Measurements from ENCODE around the gene PDIA2.
"Not testable (repeated sequence)": the region's sequence is repeated elsewhere in the genome, so short reads cannot be mapped to it uniquely, and the experiment has no call there.

PDIA2 gene

DNA sequence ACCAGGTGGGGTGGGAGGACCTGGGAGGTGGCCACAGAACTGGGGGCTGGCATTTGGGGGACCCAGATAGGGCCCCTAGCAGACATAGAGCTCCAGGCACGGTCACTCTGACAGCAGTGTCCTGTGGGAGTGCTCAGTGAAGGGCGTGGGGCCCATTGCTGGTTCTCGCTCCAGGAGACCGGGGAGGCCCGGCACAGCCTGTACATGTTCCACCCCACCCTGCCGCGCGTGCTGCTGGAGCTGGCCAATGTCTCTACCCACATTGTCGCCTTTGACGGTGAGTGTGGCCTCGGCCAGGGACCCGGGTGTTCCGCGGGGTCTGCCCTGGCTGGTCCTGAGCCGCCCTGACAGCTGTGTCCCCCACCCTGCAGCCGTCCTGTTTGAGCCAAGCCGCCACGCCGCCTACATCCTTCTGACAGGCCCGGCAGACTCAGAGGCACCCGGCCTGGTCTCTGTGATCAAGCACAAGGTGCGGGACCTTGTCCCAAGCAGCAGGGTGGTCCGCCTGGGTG, 18.5 kb upstream of the PDIA2 start:
- DNase-seq (ENCODE audit: low spot score), result no peak

- DNase-seq (ENCODE audit: low spot score), result no peak
Observed at GRCh38 chr16:265002-265529, 17.9 kb upstream of the PDIA2 start.

GRCh38 chr16:265711-266110, 17.3 kb upstream of the PDIA2 start:
- DNase-seq (ENCODE audit: low spot score), result no peak

GRCh38 chr16:266258-267164, 16.5 kb upstream of the PDIA2 start:
- DNase-seq (ENCODE audit: low spot score), result no peak

DNA sequence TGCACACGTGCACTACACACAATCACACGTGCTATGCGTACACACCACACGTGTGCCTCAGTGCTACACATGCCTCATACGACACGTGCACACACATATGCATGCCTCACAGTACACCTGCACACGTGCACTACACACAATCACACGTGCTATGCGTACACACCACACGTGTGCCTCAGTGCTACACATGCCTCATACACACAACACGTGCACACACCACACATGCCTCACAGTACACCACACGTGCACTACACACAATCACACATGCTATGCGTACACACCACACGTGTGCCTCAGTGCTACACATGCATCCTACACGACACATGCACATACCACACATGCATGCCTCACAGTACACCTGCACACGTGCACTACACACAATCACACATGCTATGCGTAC, 15.4 kb upstream of the PDIA2 start:
- not testable (repeated sequence) for DNase-seq (ENCODE audit: low spot score)

DNA sequence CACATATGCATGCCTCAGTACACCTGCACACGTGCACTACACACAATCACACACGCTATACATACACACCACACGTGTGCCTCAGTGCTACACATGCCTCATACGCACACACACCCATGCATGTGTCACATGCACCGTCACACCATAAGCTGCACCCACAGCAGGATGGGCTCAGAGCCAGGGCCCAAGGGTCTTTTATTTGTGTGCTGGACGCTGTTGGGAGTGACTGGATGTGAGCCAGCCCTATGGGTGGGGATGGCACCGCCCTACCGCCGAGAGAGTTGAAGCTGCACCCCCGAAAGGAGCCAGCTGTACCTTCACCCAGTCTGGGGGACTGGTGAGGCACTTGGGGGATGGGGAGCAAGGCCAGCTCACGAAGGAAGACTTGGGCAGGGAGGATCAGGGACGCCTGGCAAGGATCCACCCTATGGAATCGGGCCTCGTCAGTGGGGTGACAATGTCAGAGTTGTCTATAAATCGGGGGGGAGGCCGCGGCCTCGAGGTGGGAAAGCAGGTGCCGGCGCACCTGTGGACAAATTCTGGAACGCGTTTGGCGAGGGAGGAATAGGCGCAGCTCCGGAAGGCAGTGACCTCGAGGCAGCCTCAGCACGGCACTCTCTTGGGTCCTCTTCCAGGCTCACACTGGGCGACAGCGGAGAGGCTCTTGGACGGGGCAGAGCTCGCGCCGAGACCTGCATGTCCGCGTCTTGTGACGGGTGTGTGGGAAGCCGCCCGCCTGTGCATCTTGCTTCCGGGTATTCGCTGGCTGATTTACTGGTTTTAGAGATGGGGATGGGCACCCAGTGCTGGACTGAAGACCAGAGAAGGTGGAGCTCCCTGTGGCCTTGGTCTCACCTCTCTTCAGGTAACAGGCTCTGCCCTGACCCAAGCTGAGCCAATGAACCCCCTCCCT, 14.6 kb upstream of the PDIA2 start:
- DNase-seq (ENCODE audit: low spot score), result no peak

DNA sequence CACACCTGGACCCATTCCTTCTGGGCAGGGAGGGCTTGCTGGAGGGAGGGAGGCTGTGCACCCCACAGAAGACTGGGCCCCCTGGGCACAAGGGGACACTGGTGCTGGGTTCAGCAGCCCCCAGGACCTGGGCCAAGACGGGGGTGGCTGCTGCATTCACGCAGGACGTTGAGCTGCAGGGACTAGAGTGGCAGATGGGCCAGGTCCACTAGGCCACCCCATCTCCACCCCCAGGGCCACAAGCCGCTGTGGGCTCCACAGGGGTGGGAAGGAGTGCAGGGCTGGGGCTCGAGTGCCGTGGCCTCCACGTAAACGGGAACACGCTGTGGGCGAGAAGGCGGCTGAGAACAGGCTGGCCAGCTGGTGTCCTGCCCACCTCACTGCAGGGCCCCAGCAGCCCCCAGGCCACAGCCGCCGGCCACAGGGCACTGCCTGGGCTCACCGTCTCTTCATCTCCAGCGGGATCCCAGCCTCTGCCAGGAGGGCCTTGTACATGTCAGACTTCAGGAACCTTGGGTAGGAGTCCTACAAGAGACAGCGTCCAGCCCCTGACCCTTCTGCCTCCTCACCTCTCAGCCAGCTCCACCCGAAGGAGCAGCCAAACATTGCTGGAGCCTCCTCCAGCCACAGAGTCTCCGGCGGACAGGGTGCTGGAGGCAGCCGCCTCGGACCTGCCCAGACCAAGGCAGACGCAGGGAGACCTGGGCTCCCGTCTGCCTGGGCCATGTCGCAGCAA, 13.7 kb upstream of the PDIA2 start:
- DNase-seq (ENCODE audit: low spot score), result no peak

GRCh38 chr16:270381-271255, 12.3 kb upstream of the PDIA2 start:
- no peak for DNase-seq (ENCODE audit: low spot score)

DNA sequence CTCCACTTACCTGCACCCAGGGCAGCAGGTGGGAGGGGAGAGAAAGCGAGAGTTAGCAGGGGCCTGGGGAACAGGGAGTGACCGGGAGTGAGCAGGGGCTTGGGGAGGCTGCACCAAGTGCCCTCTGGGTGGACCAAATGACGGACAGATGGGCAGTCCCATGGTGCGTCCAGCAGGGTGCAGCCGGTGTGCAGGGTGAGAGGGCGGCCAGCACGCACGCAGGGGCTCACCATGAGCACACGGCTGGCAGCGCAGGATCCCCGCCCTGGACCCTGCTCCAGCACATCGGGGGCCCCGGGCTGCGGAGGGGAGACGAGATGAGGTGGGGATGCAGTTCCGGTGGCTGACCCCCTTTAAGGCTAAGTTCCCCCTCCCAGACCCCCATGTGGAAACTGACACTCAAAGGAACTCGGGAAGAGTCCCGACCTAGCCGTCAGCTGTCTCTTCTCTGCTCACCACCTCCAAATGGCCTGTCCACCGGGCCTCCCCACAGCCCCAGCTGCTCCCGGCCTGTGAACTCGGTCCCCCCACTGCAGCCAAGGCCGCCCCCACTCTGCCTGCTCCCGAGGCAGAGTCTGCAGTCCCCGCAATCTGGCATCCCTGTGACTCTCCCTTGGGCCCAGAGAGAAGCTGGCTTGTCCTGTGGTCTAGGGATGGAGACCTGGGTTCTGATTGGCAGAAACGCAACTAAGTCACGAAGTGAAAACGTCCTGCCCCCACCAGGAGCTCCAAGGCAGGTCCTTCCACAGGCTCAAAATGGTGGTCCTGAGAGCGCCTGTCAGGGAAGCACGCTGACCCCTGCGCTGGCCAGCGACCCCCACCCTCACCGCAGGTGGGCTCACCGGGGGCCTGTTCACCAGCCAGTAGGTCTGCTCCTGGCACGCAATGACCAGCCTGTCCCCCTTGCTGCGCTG, 10.1 kb upstream of the PDIA2 start:
- DNase-seq (ENCODE audit: low spot score), result no peak

- no peak for DNase-seq (ENCODE audit: low spot score)
Observed at GRCh38 chr16:273547-274421, 9.2 kb upstream of the PDIA2 start.

DNA sequence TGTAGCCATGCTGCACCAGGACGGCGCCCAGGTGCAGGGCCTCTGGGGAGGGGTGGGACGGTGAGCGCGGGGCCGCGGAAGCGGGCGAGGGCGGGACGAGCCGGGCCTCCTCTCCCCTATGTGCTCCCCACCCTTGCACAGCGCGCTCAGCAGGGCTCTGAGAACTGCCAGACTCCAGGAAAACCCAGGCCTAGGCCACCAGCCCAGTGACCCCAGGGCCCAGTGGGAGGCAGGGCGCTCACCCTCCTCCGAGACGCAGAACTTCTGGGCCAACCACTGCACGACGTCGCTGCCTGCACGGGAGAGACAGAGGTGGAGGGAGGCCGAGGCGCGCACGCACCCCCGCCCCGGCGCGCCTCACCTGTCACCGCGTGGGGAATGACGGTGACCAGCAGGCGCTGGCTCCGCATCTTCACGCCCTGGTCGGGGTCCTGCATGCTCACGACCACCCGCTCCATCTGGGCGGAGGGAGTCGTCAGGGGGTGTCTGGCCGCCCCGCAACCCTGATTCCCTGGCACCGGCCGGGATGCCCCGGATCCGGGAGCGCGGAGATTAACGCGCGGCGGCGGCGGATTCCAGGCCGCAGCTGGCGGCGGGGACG, 7.8 kb upstream of the PDIA2 start:
- DNase-seq (ENCODE audit: low spot score), result no peak

DNA sequence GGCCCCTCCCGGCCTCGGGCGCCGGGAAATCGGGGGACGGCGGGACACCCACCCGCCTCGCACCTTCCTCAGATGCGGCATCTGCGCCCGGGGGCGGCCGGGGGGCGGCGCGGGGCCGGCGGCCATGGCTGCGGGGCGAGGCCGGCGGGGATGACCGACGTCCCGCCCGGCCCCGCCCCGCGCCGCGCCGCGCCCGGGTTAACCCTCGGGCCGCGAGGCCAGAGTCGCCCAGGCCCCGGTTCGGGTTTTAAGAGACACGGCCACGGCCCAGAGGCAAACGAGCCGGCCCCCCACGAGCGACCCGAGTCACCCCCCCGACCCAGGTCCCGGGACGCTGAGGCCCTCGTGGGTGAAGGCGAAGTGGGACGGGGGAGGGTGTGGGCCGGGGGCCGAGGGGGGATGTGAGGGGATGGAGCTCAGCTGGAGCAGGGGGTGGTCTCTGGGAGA, 7.2 kb upstream of the PDIA2 start, which contains the start of gene RGS11:
RGS11 (minus strand) TSS at position 159 of the 447 bp plus-strand sequence; CDS start at position 126, 33 bp downstream.
- no peak for DNase-seq (ENCODE audit: low spot score)

DNA sequence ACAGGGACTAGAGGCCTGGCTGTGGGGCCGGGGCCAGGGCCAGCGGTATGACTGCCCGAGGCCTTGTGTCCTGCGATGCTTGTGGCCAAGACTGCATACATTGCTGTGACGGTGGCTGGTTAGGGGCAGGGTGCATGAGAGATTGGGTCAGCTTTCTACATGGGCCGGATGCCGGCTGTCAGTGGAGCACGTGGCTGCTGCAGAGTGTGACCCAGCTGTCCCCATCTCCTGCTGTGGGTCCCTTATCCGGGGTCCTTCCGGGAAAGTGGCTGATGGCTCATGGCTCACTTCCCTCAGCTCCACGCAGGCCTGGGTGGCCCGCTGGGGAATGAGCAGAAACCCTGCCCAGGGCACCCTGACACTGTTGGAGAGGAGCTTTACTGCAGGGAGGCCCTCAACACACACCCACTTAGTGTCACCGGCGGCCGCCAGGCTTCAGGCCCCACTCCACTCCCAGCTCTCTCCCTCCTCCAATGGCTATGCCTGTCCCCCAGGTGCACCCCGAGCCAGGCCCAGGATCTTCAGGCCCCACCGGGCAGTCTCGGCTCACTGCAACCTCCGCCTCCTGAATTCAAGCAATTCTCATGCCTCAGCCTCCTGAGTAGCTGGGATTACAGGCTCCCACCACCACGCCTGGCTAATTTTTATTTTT, 6.4 kb upstream of the PDIA2 start:
- no peak for DNase-seq (ENCODE audit: low spot score)

DNA sequence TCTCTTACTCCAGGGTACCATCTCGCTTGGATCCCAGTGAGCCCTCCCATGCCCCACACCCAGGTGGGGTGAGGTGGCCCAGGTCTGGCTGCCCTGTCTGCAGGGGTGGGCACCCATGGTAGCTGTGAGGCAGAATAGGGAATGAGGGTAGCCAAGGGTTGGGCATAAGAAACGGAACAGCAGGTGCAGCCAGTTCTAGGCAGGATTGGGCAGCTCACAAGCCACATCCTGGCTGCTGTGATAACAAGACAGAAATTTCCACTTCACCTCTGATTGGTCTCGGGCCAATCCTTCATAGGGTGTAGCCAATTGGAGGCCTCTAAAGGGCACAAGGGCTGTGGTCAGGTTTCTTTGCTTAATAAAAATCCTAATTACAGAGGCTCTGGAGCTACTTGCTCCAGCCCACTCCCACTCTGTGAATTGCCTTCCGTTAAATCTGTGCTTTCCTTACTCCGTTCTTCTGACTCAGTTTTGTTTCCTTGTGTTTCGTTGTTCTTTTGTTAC, 4.0 kb upstream of the PDIA2 start:
- peak; percentile 58 for DNase-seq (ENCODE audit: low spot score)

GRCh38 chr16:279531-279930, 3.4 kb upstream of the PDIA2 start:
- no peak for DNase-seq (ENCODE audit: low spot score)

- no peak for DNase-seq (ENCODE audit: low spot score)
Observed at GRCh38 chr16:280005-280460, 2.9 kb upstream of the PDIA2 start.

GRCh38 chr16:280552-280951, 2.4 kb upstream of the PDIA2 start, which contains the start of gene ARHGDIG:
Gene ARHGDIG (plus strand): TSS chr16:280591. CDS start chr16:280681, 90 bp downstream.
- no peak for DNase-seq (ENCODE audit: low spot score)

Data from NAMALWA (cell line).